Smooth muscle cell (in vitro differentiated cells): Measurements from ENCODE around the gene HS3ST6. TPM values are rescaled to one million over a fixed set of nuclear protein-coding genes. Genes with fewer than 3 reads are reported as not detected.

ENCODE experiments used
- DNase-seq: peaks from one replicate; lab custom pipeline; 2025; ENCODE audit not compliant: unreplicated experiment; lab: John Stamatoyannopoulos, UW
- H2AFZ ChIP-seq: fragments of 200-600 bp; sonication (generic); 2 replicates; pipeline ENCODE4 v1.6.0; 2016; ENCODE audit warnings: antibody characterized with exemption, low read depth, mild to moderate bottlenecking
- H3F3A ChIP-seq: fragments of 200-600 bp; sonication (generic); 2 replicates; pipeline ENCODE4 v1.6.0; 2017; ENCODE audit warnings: antibody characterized with exemption, low read depth
- H3K27ac ChIP-seq: fragments of 200-600 bp; sonication (generic); 2 replicates; pipeline ENCODE4 v1.5.1; 2016; ENCODE audit warnings: low read depth, mild to moderate bottlenecking
- H3K27me3 ChIP-seq: fragments of 200-600 bp; sonication (generic); 2 replicates; pipeline ENCODE4 v1.6.1; 2016; ENCODE audit warnings: low read depth, mild to moderate bottlenecking
- H3K36me3 ChIP-seq: fragments of 200-600 bp; sonication (generic); 2 replicates; pipeline ENCODE4 v1.5.1; 2016; ENCODE audit warnings: low read depth
- H3K4me1 ChIP-seq: fragments of 200-600 bp; sonication (generic); 2 replicates; pipeline ENCODE4 v1.5.1; 2016; ENCODE audit warnings: low read depth
- H3K4me2 ChIP-seq: fragments of 200-600 bp; sonication (generic); 2 replicates; pipeline ENCODE4 v1.6.0; 2016; ENCODE audit warnings: mild to moderate bottlenecking
- H3K4me3 ChIP-seq: fragments of 200-600 bp; sonication (generic); 2 replicates; pipeline ENCODE4 v1.5.1; 2016; ENCODE audit warnings: mild to moderate bottlenecking
- H3K79me2 ChIP-seq: fragments of 200-600 bp; sonication (generic); 2 replicates; pipeline ENCODE4 v1.6.0; 2016; ENCODE audit warnings: low read depth, mild to moderate bottlenecking
- H3K9ac ChIP-seq: fragments of 200-600 bp; sonication (generic); 2 replicates; pipeline ENCODE4 v1.6.0; 2016; ENCODE audit warnings: low read depth
- H3K9me3 ChIP-seq: fragments of 200-600 bp; sonication (generic); replicated peaks from 2 replicates; pipeline ENCODE4 v1.5.1; 2016; ENCODE audit warnings: low read depth
- H4K20me1 ChIP-seq: fragments of 200-600 bp; sonication (generic); 2 replicates; pipeline ENCODE4 v1.6.0; 2016; ENCODE audit warnings: low read depth
- CTCF ChIP-seq: fragments of 200-600 bp; sonication (generic); IDR thresholded peaks from 2 replicates; pipeline ENCODE4 v1.5.1; 2017; ENCODE audit warnings: borderline replicate concordance, mild to moderate bottlenecking, antibody characterized with exemption; ENCODE audit not compliant: insufficient read depth, poor library complexity, severe bottlenecking
- WGBS: methylation state at CpG from one replicate; pipeline ENCODE4 v1.1.7; 2016; ENCODE audit warnings: low lambda C conversion rate; 5-methylcytosine and 5-hydroxymethylcytosine counted together
- polyA plus RNA-seq: library from polyadenylated mRNA; unstranded; fragments of >200 nt; fragmentation: Nextera tagmentation; extraction: Ambion mirVana; gene quantifications from 2 replicates; pipeline ENCODE4 v1.2.1, GENCODE V29; 2016
- total RNA-seq: library from RNA; depleted of rRNA; stranded (reverse); fragments of >200 nt; gene quantifications from 2 replicates; pipeline ENCODE4 v1.2.3, GENCODE V29; 2014

The HS3ST6 gene
- total and polyA plus RNA-seq, 2 experiments from 2014 or later: not detected

- Histone ChIP-seq H3K4me3 (no peak overlapping the region), H2AFZ (no peak overlapping the region), H3K27ac (no peak overlapping the region), H3K36me3 (no peaks in the 10 kb centered on the region), H3K9me3 (no peaks in the 10 kb centered on the region), H3K4me1 (peaks cover 5% of the 10 kb centered on the region), H3K27me3 (peaks cover 9% of the 10 kb centered on the region), H3K9ac (no peak overlapping the region), H3F3A (no peaks in the 10 kb centered on the region), H3K79me2 (no peaks in the 10 kb centered on the region), H3K4me2 (no peak overlapping the region), H4K20me1 (no peaks in the 10 kb centered on the region)
- 93% methylated on average over 53 of the region's 59 CpGs for WGBS
- DNase-seq: no peak
- no peak for TF ChIP-seq CTCF
Observed at GRCh38 chr16:1911467-1912214, 6.6 kb downstream of the HS3ST6 start.

DNA sequence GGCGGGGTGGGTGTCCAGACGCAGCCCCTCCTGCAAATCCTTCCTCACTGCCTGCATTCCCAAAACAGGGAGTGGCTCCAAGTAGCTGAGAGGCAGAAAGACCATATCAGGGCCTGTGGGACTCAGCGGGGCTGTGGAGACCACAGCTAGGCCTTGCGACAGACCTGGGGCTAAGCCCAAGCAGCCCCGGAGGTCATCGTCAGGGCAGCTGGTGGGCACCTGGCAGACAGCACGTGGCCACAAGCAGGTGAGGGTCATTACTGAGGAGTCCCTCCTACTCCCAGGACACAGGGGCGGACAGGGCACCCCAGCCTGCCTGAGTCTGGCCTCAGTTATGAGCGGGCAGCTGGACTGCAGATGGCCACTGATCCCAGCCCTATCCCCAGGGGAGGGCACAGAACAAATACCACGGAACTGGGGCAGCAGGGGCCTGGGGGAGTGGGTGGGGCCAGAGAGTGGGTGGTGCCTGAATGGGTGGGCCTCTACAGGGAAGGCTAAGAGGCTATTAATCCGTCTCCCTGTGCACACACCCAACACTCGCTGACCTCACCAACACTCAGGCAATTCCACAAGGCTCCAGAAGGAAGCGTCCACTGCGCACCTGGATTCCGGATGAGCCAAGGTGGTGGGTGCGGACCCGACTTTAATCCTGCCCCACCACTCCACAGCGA, 8.5 kb downstream of the HS3ST6 start:
- WGBS: 86% methylated on average over 18 of the region's 18 CpGs

DNA sequence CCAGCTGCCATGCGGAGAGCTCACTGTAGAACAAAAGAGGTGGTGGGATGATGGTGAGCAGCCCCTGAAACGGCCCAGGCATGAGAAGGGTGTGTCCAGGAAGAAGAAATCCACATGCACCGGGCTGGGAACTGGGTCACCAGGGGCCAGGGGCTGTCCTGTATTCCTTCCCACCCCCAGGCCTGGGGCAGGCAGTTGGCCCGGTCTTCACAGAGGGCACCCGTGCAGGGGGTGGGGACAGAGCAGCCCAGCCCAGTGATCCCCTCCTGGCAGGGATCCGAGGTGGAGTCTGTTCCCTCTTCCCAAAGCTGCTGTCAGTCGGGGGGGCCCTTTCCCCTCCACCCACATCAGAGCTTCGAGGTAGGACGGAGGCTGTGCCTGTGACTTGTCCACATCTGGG, 9.2 kb downstream of the HS3ST6 start:
- 78% methylated on average over 9 of the region's 9 CpGs for WGBS
- Histone ChIP-seq H3K4me2 (no peak overlapping the region), H3K9me3 (no peaks in the 10 kb centered on the region), H3K4me3 (no peak overlapping the region), H3K79me2 (no peaks in the 10 kb centered on the region), H3K4me1 (no peaks in the 10 kb centered on the region), H3K27me3 (no peaks in the 10 kb centered on the region), H3F3A (no peaks in the 10 kb centered on the region), H3K27ac (no peak overlapping the region), H3K9ac (no peak overlapping the region), H3K36me3 (no peaks in the 10 kb centered on the region), H4K20me1 (no peaks in the 10 kb centered on the region), H2AFZ (no peak overlapping the region)
- TF ChIP-seq CTCF: no peak
- DNase-seq: no peak

More for the DNA sequence above, 8.5 kb downstream of the HS3ST6 start:
- no peaks in the 10 kb centered on the region for H3K79me2 ChIP-seq
- H3K36me3 ChIP-seq: no peaks in the 10 kb centered on the region
- no peak overlapping the region for H3K9ac ChIP-seq
- TF ChIP-seq CTCF: no peak
- no peaks in the 10 kb centered on the region for H3K27me3 ChIP-seq
- no peak overlapping the region for H2AFZ ChIP-seq
- H3K9me3 ChIP-seq: no peaks in the 10 kb centered on the region
- H4K20me1 ChIP-seq: no peaks in the 10 kb centered on the region
- no peak overlapping the region for H3K4me2 ChIP-seq
- no peak overlapping the region for H3K27ac ChIP-seq
- H3F3A ChIP-seq: no peaks in the 10 kb centered on the region
- no peaks in the 10 kb centered on the region for H3K4me1 ChIP-seq
- no peak for DNase-seq
- no peak overlapping the region for H3K4me3 ChIP-seq
